Heart right ventricle (tissue), 16 donors: ENCODE results near the gene ENGASE. TPM values are rescaled to one million over a fixed set of nuclear protein-coding genes. Genes with fewer than 3 reads are reported as not detected.

Experiments
- ATAC-seq, 8 donors: fragments of 200-7000 bp; cut with Tn5 transposase; one replicate each; pipeline ENCODE4 v1.9.1; 2020; ENCODE audit warnings: mild to moderate bottlenecking in 8 of 8, moderate library complexity in 8 of 8, moderate number of reproducible peaks in 1 of 8
- DNase-seq, 2 donors: peaks; one replicate each; pipeline ENCODE4 v3.0.0-alpha.2; 2020
- H3K27ac ChIP-seq, 10 donors: fragments of 200-600 bp; sonication (generic) in 2 of 10; one replicate each; pipeline versions ENCODE4 v1.5.0 to v1.8.0; 2020 to 2022; ENCODE audit warnings: mild to moderate bottlenecking in 3 of 10
- H3K27me3 ChIP-seq, 7 donors: fragments of 200-600 bp; one replicate each; pipeline ENCODE4 v1.8.0; 2021 to 2022; ENCODE audit warnings: mild to moderate bottlenecking in 2 of 7
- H3K36me3 ChIP-seq, 9 donors: fragments of 200-600 bp; sonication (generic) in 1 of 9; one replicate each; pipeline versions ENCODE4 v1.5.0 to v1.8.0; 2020 to 2022; ENCODE audit warnings: mild to moderate bottlenecking in 2 of 9
- H3K4me1 ChIP-seq, 9 donors: fragments of 200-600 bp; sonication (generic) in 1 of 9; one replicate each; pipeline versions ENCODE4 v1.5.0 to v1.8.0; 2020 to 2022; ENCODE audit warnings: mild to moderate bottlenecking in 4 of 9
- H3K4me3 ChIP-seq, 10 donors: fragments of 200-600 bp; sonication (generic) in 2 of 10; one replicate each; pipeline versions ENCODE4 v1.5.0 to v1.8.0; 2020 to 2022; ENCODE audit warnings: mild to moderate bottlenecking in 7 of 10, moderate library complexity in 2 of 10
- H3K9me3 ChIP-seq, 11 donors: fragments of 200-600 bp in 10 of 11; sonication (generic) in 2 of 11; one replicate each; pipeline versions ENCODE4 v1.5.0 to v1.8.0; 2013 to 2022; ENCODE audit warnings: mild to moderate bottlenecking in 2 of 11, control low read depth in 1 of 11, moderate library complexity in 1 of 11
- CTCF ChIP-seq, 9 donors: fragments of 200-600 bp; sonication (generic) in 2 of 9; IDR thresholded peaks; one replicate each; pipeline versions ENCODE4 v1.5.0 to v1.8.0; 2021 to 2022; ENCODE audit warnings: antibody characterized with exemption in 9 of 9, mild to moderate bottlenecking in 5 of 9, moderate library complexity in 1 of 9
- WGBS, 2 donors: extraction: QIAGEN DNeasy Blood & Tissue Kit; methylation state at CpG; one replicate each; pipeline ENCODE4 v1.1.7; 2013; ENCODE audit warnings: inconsistent platforms in 1 of 2; 5-methylcytosine and 5-hydroxymethylcytosine counted together
- intact Hi-C, 10 donors: fragments of 100-400 bp; cut with DNase I; formaldehyde crosslinking; loops; one replicate each; pipeline versions ENCODE4 v1.11.1 to v1.14.2; 2022
- polyA plus RNA-seq, 2 donors: library from polyadenylated mRNA; stranded (reverse); fragments of 200-250 nt; gene quantifications; one replicate each; pipeline ENCODE4 v1.2.3, GENCODE V29; 2013
- total RNA-seq, 10 donors: library from RNA; stranded (reverse); fragmentation: NEBNext Ultra II Directional in 3 of 10; extraction: Animal tissue kit (Norgen Biotek cat#: 25700) in 3 of 10; gene quantifications; one replicate each; pipeline versions ENCODE4 v1.2.1 to v1.2.4, GENCODE V29; 2021 to 2023
- donor health status: Arrhythmogenic right ventricular cardiomyopathy.
- donor health status: ischemic (EF 13 %, LVEDD 7.1; RV severe dilation, severe dysfunction).
- donor health status: healthy with polysubstance abuse.
- donor health status: DM: no; HTN: yes; CAD: no.
- donor health status: DM: no; HTN: no; CAD: no.
- donor health status: ischemic (EF 25% LVEDD 6.9; RV normal size, moderate dysfunction).
- donor health status: ischemic (EF 25% LVEDD 5.7; RV mildly dilated, moderate dysfunction).
- donor health status: healthy.
- donor health status: DM: yes; HTN: yes; CAD: no.
- donor health status: Ischemic cardiomyopathy.
- donor health status: ischemic (EF 35%, LVEDD 5.7; RV mildly dilated, moderate dysfunction).
- donor health status: nonischemic (EF 11% LVEDD 7.7; RV severe dilation, severe dysfunction).
- donor health status: DM: yes; HTN: yes; CAD: no.
- donor health status: PGD.
- donor health status: ischemic (EF 29% LVEDD 5.4; RV normal size, mild dysfunction).
- donor health status: nonischemic (EF 23%, LVEDD 6.1; RV moderate dilation, normal function).

Gene ENGASE
- total and polyA plus RNA-seq, 12 donors, result 9.7 to 54.1 (median 26.6) TPM

DNA sequence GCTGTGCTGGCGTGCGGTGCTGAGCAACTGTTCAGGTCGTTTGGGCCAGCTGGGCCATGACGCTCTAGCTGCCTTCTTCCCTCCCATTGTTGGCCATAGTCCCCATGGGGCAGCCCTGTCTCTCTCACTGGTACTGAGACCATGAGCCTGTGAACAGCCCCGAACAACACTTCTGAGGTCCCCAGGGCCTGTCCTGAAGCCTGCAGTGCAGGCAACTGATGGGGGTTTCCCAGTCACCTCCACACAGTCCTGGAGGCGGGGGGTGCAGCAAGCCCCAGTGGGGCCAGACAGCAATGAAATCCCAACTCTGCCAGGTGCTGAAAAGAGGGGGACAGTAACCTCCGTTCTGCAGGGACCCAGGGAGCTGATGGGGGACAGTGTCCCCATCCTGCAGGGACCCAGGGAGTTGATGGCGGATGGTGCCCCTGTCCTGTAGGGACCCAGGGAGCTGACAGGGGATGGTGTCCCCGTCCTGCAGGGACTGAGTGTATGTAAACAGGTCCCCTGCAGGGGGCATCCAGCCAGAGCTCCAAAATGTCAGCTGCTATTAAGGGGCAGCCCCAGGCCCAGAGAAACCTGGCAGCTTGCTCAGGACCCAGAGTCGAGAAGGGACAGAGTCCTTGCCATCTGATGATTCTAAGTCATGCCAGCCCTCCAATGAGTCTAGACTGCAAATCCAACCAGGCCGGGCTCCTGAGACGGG is 30.4 kb downstream of the ENGASE start:
- Histone ChIP-seq H3K27me3 (peaks cover 13 to 81% (median 67%) of the 10 kb centered on the region in 7 donors), H3K36me3 (no peaks in the 10 kb centered on the region), H3K4me3 (no peak overlapping the region), H3K27ac (no peak overlapping the region), H3K4me1 (no peaks in the 10 kb centered on the region), H3K9me3 (no peaks in the 10 kb centered on the region)
- ATAC-seq (no peak), DNase-seq (no peak)
- TF ChIP-seq CTCF (IDR thresholded peaks at IDR 0.05), result no peak
- intact Hi-C loops, result loop anchor here in 1 of 10 donors (10.0 kb wide), 1 partner anchor 600 kb away; no protein-coding TSS in a partner anchor
- 72 to 76% methylated on average over 10 to 12 of the region's 12 CpGs for WGBS, 2 donors

DNA sequence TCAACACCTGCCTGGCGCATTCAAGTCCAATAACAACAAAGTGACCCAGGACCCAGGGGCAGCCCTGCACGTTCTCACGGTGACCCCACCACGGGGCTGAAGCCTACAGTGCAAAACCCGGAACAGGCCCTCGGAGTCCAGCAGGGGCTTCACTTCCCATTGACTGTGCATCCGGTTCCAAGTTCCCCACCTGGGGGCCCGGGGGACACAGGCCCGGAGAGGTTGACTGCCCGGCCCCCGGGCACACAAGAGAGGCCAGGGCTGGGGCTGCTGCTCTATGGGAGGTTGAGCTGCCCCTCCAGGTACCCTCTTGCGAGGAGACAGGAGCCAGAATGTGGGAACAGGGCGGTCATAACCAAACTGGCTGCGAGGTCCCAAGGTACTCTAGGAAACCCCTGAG is 31.3 kb downstream of the ENGASE start:
- no peak for ATAC-seq
- Histone ChIP-seq H3K36me3 (no peaks in the 10 kb centered on the region), H3K27me3 (peaks cover 13 to 80% (median 58%) of the 10 kb centered on the region in 7 donors), H3K27ac (no peak overlapping the region), H3K4me1 (no peaks in the 10 kb centered on the region), H3K4me3 (no peak overlapping the region), H3K9me3 (no peaks in the 10 kb centered on the region)
- WGBS, 2 donors, result 76 to 81% methylated on average over 14 of the region's 14 CpGs
- DNase-seq, result no peak
- intact Hi-C loops, result loop anchor here in 1 of 10 donors (10.0 kb wide), 1 partner anchor 599 kb away; no protein-coding TSS in a partner anchor
- TF ChIP-seq CTCF (IDR thresholded peaks at IDR 0.05), result no peak

GRCh38 chr17:79106958-79107357 is 32.3 kb downstream of the ENGASE start:
- 89 to 98% methylated on average over 11 of the region's 11 CpGs for WGBS, 2 donors
- Histone ChIP-seq H3K4me1 (no peaks in the 10 kb centered on the region), H3K4me3 (no peak overlapping the region), H3K9me3 (no peaks in the 10 kb centered on the region), H3K27me3 (peaks cover 9 to 70% (median 48%) of the 10 kb centered on the region in 7 donors), H3K27ac (no peak overlapping the region), H3K36me3 (no peaks in the 10 kb centered on the region)
- intact Hi-C loops, result loop anchor here in 1 of 10 donors (10.0 kb wide), 1 partner anchor 598 kb away; no protein-coding TSS in a partner anchor
- no peak for ATAC-seq
- TF ChIP-seq CTCF (IDR thresholded peaks at IDR 0.05), result no peak
- DNase-seq, result no peak

DNA sequence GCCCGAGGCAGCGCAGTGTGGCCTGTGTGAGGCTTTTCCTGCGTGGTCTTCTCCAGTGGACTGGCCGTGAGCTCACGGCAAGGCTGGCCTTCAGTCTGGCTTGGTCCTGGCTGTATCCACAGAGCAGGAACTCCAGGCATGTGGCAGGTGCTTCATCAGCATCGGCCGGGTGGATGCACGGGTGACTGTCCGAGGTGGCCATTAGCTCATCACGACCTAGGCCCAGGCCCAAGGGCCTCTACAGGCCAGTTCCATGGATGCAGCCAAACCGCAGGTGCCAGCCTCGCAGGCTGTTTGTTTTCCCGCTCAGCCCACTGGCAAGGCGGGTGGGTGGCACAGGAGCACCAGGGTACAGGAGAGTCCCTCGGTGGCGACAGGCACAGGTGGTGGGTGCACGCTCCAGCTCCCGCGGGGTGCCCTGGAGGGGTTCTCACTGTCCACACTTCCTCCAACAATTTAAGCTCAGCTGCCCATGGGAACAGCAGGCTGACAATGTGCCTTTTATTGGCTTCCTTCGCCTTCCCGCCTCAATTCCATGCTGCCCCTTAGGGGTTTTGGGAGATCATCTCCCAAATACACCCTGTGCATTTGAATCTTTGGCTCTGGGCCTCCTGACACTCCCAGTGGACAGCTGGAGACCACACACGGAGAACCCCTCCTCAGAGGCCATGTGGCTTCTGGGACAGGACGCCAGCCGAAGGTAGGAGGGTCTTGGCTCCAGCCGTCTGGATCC is 33.0 kb downstream of the ENGASE start:
- DNase-seq (no peak), ATAC-seq (no peak)
- H3K9me3 ChIP-seq, result no peaks in the 10 kb centered on the region
- H3K27me3 ChIP-seq, result peaks cover 4 to 68% (median 43%) of the 10 kb centered on the region in 7 donors
- no peaks in the 10 kb centered on the region for H3K36me3 ChIP-seq
- H3K4me3 ChIP-seq, result no peak overlapping the region
- H3K27ac ChIP-seq, result no peak overlapping the region
- H3K4me1 ChIP-seq, result no peaks in the 10 kb centered on the region
- no peak for TF ChIP-seq CTCF (IDR thresholded peaks at IDR 0.05)
- intact Hi-C loops, result loop anchor here in 1 of 10 donors (10.0 kb wide), 1 partner anchor 597 kb away; no protein-coding TSS in a partner anchor
- WGBS, 2 donors, result 85 to 87% methylated on average over 25 of the region's 25 CpGs
